NCI-H510A treated with DMSO at 0.1 percent for 48 hours (cell line): ENCODE results near the gene DNAH10.

Experiments used
- DNase-seq: peaks from one replicate; lab custom pipeline; 2025; lab: John Stamatoyannopoulos, UW

The DNAH10 gene

GRCh38 chr12:123798518-123798917, 36.4 kb downstream of the DNAH10 start:
- no peak for DNase-seq

- DNase-seq = no peak
Observed at GRCh38 chr12:123799227-123799626, 37.1 kb downstream of the DNAH10 start.

GRCh38 chr12:123801573-123802178, 39.6 kb downstream of the DNAH10 start:
- no peak for DNase-seq

GRCh38 chr12:123805173-123805572, 43.1 kb downstream of the DNAH10 start:
- DNase-seq = no peak

GRCh38 chr12:123807002-123807401, 44.9 kb downstream of the DNAH10 start:
- no peak for DNase-seq

GRCh38 chr12:123807670-123808069, 45.6 kb downstream of the DNAH10 start:
- peak; percentile 85 for DNase-seq

- peak; percentile 36 for DNase-seq
Observed at GRCh38 chr12:123808167-123808566, 46.1 kb downstream of the DNAH10 start.

- no peak for DNase-seq
Observed at GRCh38 chr12:123813349-123813748, 51.2 kb downstream of the DNAH10 start.

- no peak for DNase-seq
Observed at GRCh38 chr12:123815968-123816367, 53.9 kb downstream of the DNAH10 start.

- no peak for DNase-seq
Observed at GRCh38 chr12:123816896-123817537, 54.9 kb downstream of the DNAH10 start.

GRCh38 chr12:123822804-123823203, 60.7 kb downstream of the DNAH10 start:
- no peak for DNase-seq

GRCh38 chr12:123828120-123828519, 66.0 kb downstream of the DNAH10 start:
- no peak for DNase-seq

- DNase-seq = no peak
Observed at GRCh38 chr12:123828854-123829547, 66.9 kb downstream of the DNAH10 start.

GRCh38 chr12:123829561-123829960, 67.5 kb downstream of the DNAH10 start:
- no peak for DNase-seq

GRCh38 chr12:123830675-123831074, 68.6 kb downstream of the DNAH10 start:
- no peak for DNase-seq

- DNase-seq = no peak
Observed at GRCh38 chr12:123832052-123832451, 70.0 kb downstream of the DNAH10 start.

GRCh38 chr12:123833830-123834229, 71.7 kb downstream of the DNAH10 start:
- DNase-seq = no peak

- no peak for DNase-seq
Observed at GRCh38 chr12:123834845-123835244, 72.7 kb downstream of the DNAH10 start.

- no peak for DNase-seq
Observed at GRCh38 chr12:123836292-123836691, 74.2 kb downstream of the DNAH10 start.

- no peak for DNase-seq
Observed at GRCh38 chr12:123839826-123840225, 77.7 kb downstream of the DNAH10 start.

- no peak for DNase-seq
Observed at GRCh38 chr12:123840765-123841425, 78.8 kb downstream of the DNAH10 start.

- DNase-seq = no peak
Observed at GRCh38 chr12:123843912-123844748, 82.0 kb downstream of the DNAH10 start.
